GM18505 (cell line): Measurements from ENCODE around the gene CCDC174.

Experiments
- ATAC-seq: cut with Tn5 transposase; IDR thresholded peaks from one replicate; pipeline ENCODE4 v1.9.1; 2021; ENCODE audit not compliant: unreplicated experiment
- POLR2A ChIP-seq: IDR thresholded peaks from 4 replicates; pipeline ENCODE4 v1.6.1; 2011; ENCODE audit warnings: borderline replicate concordance; ENCODE audit not compliant: insufficient read depth, insufficient read length; ENCODE audit errors: extremely low read depth

CCDC174 gene

GRCh38 chr3:14721126-14721864, 69.7 kb downstream of the CCDC174 start:
- no peak for ATAC-seq
- TF ChIP-seq POLR2A = no peak
